HG03432 (cell line): ENCODE measurements around the gene RAP1GAP2.
"Not testable (repeated sequence)": the region's sequence is repeated elsewhere in the genome, so short reads cannot be mapped to it uniquely, and the experiment has no call there.

Experiments
- ATAC-seq: cut with Tn5 transposase; IDR thresholded peaks from one replicate; pipeline ENCODE4 v1.9.1; 2021; ENCODE audit warnings: mild to moderate bottlenecking, moderate library complexity; ENCODE audit not compliant: unreplicated experiment

The RAP1GAP2 gene

DNA sequence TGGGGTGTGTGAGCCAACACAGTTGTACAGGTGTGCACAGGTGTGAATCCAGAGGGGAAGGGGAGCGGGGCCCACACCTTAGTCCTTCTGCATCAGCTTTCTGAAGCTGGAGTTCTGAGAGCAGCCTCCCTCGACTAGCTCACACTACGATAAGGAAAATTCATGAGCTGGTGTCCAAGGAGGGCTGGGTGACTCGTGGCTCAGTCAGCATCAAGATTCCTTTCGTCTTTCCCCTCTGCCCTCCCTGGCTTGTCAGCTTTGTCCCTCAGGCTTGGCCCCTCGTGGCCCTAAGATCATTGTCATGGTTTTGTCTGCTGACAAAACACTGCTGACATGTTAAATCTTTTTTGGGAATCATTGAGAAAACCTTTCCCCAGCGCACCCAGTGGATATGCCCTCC lies 219.7 kb downstream of the RAP1GAP2 start:
- ATAC-seq = no peak

GRCh38 chr17:3017936-3018335 lies 221.7 kb downstream of the RAP1GAP2 start:
- no peak for ATAC-seq

- no peak for ATAC-seq
These were observed 223.5 kb downstream of the RAP1GAP2 start for GRCh38 chr17:3019761-3020160.

GRCh38 chr17:3020381-3020780 lies 224.1 kb downstream of the RAP1GAP2 start:
- ATAC-seq = no peak

GRCh38 chr17:3022197-3022596 lies 226.0 kb downstream of the RAP1GAP2 start:
- no peak for ATAC-seq

- no peak for ATAC-seq
These were observed 228.1 kb downstream of the RAP1GAP2 start for GRCh38 chr17:3024346-3024745.

GRCh38 chr17:3025421-3026124 lies 229.3 kb downstream of the RAP1GAP2 start:
- ATAC-seq = no peak

GRCh38 chr17:3026125-3026855 lies 230.1 kb downstream of the RAP1GAP2 start:
- no peak for ATAC-seq

DNA sequence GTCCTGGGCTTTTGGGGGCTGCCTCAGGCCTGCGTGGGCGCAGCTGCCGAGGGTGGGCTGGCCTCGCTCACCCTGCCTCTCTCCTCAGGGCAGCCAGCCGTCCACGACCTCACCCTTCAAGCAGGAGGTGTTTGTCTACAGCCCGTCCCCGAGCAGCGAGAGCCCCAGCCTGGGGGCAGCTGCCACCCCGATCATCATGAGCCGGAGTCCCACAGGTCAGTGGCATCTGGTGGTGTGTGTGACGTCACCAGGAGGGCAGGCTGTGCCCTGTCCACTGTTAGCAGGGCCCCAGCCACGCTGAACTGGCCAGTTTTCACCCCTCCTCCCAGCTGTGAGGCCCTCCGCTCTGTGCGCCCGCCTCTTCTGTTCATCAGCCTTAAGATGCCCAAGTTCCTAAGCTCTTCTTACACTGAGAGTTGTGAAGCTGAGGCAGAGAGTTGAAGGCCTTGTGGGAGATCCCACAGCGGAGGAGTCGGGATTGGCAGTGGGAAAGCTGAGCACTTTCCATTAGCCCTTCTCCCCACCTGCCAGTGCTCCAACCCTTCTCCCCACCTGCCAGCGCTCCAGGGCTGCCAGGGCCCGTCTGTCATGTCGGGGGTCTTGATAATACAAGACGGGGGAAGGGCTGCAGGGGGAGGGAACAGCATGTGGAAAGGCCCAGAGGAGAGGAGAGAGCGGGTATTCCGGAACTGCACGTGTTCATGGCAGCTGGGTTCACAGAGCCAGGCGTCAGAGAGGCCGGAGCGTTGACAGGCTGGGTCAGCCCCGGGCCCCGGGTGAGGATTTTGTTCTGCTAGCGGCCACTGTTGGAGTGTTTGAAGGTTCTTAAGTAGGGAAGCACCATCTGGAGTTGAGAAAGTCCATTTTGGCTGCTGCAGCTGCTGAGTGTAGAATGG lies 230.9 kb downstream of the RAP1GAP2 start:
- ATAC-seq = no peak

GRCh38 chr17:3027786-3028532 lies 231.7 kb downstream of the RAP1GAP2 start:
- no peak for ATAC-seq

- no peak for ATAC-seq
These were observed 233.1 kb downstream of the RAP1GAP2 start for GRCh38 chr17:3029213-3029913.

DNA sequence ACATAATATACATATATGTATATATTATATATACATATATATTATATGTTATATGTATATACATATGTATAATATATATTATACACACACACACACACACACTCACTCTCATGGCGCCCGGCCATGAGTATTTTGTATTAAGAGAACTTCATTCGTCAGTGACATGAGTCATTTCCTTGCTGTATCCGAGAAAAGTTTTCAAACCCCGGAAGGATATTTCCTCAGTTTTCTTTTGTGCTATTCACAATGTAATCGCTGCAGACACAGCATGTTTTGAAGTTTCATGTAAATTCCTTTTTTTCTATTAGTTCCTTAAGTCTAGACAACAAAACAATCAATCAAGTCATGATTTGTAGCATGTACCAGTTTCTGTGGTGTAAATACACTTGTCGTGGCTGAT lies 233.9 kb downstream of the RAP1GAP2 start:
- no peak for ATAC-seq

- not testable (repeated sequence) for ATAC-seq
These were observed 234.7 kb downstream of the RAP1GAP2 start for GRCh38 chr17:3030852-3031470.

DNA sequence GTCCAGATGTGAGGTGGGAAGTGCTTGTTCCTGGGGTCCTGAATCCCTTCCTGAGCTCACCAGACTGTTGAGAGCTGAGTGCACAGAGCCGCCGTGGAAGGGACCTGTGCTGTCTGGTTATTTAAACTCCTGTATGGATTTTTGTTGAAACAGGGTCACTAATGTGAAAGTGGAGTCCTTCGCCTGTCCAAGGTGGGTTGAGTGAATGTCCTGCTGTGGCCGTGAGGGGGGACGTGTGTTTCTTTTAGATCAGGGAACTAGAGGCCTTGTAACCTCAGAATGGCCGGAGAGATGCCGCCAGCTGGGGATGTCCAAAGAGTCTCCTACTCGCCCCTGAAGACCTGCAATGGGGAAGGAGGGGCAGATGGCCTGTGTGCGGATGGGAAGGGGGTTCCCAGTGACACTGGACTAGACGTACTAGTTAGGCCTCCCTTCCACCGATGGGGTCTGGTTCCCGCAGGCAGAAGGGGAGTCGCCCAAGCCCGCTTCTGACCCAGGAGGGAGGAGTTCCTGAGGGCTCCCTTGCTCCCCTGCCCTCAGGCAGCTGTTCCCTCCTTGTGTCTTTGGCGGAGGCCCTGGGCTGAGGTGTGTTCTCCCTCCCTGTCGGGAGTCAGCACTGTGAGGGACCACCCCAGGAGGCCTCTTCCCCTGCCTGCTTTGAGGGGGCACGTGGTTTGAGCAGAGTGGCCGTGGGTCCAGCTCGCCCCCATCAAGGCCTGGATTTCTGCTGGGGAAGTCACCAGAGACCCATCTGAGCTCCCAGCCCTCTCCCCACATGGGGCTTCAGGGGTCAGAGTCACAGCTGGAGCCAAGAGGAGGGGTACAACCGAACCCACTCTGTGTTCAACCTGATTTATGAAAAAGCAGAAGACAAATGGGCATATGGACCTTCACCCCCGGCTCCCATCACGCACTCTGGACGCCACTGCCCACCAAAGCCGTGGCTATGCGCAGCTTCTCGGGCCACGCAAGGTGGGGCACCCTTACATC lies 236.3 kb downstream of the RAP1GAP2 start:
- ATAC-seq = no peak

DNA sequence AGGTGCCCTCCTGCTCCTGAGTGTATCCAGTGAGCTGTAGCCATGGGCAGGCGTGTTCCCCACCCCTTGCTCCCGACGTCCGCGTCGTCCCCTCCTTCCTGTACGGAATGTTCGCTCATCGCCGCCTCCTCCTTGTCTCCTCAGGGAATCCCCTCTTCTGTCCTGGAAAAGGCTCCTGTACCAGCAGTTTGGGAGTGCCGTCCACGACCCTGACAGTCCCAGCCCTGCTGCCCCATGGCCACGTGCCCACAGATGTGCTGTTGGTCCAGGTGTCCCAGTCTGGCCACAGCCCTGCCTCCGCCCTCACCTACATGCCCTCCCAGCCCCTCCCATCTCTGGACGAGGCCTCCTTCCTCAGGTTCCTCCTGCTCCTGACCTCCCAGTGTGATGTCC lies 237.0 kb downstream of the RAP1GAP2 start:
- no peak for ATAC-seq

- no peak for ATAC-seq
These were observed 237.7 kb downstream of the RAP1GAP2 start for GRCh38 chr17:3033741-3034577.

DNA sequence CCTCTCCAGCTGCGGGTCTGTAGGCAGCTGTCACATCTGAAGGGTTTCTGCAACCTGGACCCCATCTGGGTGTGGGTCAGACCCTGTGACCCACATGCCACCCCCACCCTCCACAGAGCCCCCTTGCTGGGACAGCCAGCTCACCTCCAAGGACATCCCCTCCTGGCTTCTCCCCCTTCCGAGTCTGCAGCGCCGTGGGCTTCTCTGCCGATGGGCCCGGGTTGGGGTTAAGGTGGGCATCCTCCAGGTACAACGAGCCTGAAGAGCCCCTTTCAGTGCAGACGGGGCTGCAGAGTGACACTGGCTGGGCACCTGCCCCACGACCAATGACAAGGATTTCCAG lies 238.3 kb downstream of the RAP1GAP2 start:
- no peak for ATAC-seq
